GM21786 (cell line): ENCODE results near the gene RBM33.
"Not testable (repeated sequence)": the region's sequence is repeated elsewhere in the genome, so short reads cannot be mapped to it uniquely, and the experiment has no call there.

ENCODE experiments used
- ATAC-seq: cut with Tn5 transposase; IDR thresholded peaks from one replicate; pipeline ENCODE4 v1.9.1; 2021; ENCODE audit not compliant: unreplicated experiment

The RBM33 gene

DNA sequence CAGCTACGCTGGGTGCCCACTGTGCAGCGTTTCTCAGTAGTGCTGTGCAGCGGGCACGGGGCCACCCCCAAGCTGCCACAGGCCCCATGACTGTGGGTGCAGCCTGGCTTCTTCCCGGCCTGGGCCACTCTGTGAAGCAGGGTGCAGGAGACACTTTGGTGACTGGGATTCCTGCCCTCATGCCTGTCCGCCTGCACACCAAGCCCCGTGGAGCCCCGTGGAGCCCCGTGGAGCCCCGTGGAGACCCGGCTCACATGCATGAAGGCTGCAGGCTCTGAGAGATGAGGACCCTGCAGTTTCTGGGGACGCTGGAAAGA lies 171.7 kb downstream of the RBM33 start:
- ATAC-seq: no peak

DNA sequence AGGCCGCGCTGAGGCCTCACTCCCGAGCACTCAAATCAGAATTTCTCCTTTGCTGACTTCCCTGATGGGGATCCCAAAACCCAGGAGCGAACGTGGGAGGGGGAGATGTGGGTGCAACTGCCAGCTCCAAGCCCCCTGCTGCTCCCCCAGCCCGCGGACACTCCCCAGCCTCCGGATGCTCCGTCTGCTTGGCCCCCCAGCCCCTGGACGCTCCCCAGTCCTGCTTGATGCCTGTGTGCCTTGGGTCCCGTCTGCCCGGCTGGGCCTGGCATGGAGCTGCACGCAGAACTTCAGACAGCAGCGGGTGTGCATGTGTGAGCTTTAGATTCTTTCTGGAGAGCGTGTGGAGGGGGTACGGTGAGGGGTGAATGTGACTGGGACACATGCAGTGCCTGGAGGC lies 172.5 kb downstream of the RBM33 start:
- ATAC-seq: no peak

DNA sequence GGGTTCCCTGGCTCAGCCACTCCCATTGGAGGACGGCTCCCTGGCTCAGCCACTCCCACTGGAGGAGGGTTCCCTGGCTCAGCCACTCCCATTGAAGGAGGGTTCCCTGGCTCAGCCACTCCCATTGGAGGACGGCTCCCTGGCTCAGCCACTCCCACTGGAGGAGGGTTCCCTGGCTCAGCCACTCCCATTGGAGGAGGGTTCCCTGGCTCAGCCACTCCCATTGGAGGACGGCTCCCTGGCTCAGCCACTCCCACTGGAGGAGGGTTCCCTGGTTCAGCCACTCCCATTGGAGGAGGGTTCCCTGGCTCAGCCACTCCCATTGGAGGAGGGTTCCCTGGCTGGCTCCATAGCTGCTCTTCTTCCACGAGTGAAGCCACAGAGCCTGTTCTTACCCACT lies 173.1 kb downstream of the RBM33 start:
- ATAC-seq: not testable (repeated sequence)

DNA sequence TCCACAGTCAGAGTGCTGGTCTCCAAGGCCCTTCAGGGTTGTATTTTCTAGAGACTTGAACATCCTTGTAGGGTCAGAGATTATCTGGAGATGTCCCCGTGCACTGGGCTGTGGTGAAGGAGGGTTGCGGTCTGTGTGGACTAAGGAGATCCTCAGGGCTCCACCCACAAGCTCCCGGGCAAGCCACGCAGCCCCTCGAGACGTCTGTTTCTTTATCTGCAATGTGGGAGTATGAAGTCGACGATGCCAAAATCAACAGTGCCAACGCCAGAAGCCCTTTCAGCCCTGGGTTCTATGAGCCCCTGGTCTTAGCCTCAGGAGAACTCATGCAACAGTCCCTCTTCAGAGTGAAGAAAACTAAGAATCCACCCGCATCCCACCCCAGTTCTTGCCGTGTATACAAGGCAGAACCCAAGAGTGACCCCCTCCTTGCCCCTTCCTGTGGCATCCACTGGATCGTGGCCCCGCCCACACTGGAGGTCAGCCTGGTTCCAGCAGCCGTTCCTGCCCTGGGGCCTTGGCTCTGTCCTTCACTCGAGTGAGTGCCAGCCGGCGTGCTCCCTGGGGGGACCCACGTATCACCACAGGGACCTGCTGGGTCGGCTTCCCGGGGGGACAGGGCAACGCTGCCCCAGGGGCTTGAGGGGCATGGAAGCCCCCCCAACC lies 173.8 kb downstream of the RBM33 start:
- ATAC-seq: no peak

DNA sequence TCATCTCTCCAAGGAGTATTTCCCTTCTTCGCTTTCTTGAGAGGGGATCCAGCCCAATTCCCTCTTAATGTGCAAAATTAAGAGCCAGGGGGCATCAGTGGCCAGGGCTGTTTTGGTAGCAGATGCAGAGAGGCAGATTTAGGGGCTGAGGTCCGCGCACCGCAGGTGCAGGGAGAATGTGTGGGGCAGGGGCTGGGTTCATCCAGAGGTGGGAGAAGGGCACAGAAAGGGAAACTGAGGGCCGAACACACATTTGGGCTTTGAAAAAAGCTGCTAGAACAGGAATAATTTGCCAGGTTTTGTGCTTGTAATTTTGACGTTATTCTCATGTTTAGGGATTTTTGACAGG lies 174.3 kb downstream of the RBM33 start:
- ATAC-seq: no peak

DNA sequence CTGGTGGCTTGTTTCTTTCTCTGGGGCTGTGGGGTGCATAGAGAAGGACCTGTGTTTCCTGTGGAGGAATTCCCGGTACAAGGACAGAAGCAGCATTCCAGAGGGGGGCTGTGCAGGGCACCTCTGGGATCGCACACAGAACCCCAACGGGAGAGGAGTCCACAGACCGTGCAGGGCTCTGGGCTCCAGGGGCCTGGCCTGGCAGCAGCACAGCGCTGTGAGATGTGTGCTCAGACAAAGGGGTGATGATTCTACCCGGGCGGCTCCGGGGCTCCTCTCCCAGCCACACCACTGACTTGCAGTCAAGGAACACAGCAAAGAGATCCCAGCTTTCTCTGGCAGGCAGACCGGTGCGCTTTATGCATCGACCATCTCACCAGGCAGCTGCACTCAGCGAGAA lies 174.7 kb downstream of the RBM33 start:
- ATAC-seq: no peak

DNA sequence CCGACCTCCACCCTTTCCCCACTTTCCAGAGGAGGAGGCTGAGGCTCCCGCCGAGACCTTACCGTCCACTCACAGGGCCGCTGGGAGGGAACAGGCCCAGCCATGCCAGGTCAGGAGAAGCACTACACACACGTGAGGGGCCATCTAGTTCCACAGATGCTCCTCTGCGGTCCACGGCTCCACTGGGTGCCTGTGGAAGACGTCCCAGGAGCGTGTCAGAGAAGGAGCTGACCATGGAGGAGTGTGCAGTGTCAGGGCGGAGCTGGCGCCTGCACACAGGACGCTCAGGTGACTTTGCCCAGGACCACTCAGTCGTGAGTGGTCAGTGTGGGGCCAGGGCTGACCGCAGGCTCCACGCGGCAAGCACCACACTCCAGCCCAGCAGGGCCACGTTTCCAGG lies 175.8 kb downstream of the RBM33 start:
- ATAC-seq: no peak

DNA sequence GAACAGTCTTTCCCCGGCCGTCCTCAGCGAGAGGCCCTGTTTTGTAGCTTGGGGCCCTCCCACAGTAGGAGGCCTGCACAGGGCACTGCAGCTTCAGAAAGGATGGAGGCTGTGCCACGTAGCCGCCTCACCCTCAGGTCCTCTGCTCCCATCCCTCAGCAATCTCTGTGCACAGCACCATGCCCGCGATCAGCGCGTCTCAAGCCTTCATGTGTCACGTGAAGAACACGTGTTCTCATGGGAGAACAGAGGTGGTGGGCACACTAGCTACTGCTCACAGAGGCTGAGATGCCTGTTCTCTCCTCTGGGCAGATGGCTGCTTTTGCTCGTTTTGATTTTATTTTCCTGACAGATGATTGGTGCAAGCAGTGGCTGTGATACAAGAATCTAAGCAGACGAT lies 176.3 kb downstream of the RBM33 start:
- ATAC-seq: no peak

DNA sequence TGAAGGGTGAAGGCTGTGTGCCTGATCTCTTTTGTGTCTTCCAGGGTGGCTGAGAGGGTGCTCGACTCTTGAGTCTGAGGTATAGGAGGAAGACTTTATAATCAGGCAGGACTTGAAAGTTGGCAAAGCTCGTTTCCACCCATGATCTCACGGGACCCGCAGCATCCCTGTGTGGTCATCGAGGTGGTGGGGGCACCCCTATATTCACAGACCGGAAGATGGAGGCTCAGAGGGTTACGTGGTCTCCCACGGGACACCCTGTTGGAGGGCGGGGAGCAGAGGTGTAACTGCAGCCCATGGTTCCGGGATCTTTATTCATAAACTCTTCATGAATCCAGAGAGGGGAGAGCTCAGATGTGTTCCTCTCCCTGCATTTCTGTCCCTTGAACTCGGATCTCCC lies 177.4 kb downstream of the RBM33 start:
- ATAC-seq: no peak

DNA sequence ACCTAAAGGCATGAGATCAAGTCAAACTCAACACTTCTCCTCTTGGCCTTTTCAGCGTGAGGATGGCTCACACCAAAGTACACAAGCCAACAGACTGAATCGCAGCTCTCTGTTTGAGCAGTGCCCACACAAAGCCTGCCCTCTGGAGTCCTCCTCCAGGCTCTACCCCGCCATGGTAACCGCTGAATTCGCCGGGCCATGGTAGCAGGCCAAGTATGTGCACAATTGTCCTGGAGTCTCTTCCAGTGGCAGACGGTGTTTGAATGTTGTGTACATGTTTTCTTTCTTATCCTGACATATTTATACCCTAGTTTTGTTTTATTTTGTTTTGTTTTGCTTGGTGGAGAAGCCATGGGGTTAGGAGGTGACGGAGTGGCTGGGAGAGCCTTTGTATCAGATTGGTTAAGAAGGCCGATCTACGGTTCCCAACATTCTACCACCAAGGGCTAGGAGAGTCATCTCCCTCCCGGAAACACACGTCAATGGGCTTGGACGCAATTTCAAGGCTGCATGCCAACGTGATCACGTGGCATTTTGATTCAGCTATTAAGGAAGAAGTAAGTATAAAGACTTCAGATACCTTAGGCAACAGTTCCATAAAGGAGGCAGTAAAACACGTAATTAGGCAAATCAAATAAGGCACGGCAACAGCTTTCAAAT lies 179.9 kb downstream of the RBM33 start:
- no peak for ATAC-seq

DNA sequence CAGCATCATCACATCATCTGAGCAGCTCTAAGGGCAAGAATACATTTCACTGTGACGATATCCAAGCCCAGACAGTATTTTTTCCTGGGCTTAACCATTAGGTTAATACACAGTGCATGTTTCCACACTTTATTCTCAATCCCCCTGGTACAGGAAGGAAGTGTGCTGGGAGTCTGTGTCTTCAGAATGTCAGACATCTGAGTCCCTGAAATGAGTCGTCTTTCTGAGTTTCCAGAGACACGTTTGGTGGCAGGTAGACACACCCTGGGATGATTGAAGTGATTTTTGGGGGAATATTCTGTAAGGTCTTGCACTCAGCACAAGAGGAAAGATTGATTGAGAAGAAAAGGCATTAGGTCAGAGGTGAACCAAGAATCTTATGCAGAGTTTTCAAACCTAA lies 180.9 kb downstream of the RBM33 start:
- no peak for ATAC-seq

DNA sequence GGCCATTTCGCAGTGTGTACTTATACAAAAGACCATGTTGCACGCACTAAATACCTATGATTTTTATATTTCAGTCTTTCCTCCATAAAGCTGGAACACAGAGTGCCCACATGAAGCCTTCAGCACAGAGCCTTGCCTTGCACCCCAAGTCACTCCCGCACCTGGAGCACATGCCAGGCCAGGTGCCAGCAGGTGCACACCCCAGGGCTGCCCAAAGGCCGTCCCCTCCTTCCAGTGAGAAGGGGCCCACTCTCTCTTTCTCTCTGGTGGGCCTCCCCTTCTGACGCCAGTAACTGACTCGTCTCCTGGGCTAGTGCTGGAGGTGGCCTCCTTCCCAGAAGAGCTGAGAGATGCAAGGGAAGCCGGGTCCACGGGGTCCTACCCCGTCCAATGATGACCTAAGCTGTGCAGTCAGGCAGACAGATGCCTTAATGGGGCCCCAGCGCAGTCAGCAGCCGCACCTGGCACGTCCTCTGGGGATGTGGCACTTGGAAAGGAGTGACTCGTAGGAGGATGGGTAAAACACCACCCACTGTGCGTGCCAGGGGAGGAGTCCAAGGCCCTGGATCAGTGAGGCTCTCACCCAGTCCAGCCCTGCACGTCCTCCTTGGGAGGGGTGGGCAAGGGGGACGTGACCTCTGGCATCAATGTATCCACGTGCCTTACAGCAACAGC lies 185.5 kb downstream of the RBM33 start:
- ATAC-seq: no peak
